ENCODE results near the gene EARS2.
"Not testable (repeated sequence)": the region's sequence is repeated elsewhere in the genome, so short reads cannot be mapped to it uniquely, and the experiment has no call there.

Gene EARS2

DNA sequence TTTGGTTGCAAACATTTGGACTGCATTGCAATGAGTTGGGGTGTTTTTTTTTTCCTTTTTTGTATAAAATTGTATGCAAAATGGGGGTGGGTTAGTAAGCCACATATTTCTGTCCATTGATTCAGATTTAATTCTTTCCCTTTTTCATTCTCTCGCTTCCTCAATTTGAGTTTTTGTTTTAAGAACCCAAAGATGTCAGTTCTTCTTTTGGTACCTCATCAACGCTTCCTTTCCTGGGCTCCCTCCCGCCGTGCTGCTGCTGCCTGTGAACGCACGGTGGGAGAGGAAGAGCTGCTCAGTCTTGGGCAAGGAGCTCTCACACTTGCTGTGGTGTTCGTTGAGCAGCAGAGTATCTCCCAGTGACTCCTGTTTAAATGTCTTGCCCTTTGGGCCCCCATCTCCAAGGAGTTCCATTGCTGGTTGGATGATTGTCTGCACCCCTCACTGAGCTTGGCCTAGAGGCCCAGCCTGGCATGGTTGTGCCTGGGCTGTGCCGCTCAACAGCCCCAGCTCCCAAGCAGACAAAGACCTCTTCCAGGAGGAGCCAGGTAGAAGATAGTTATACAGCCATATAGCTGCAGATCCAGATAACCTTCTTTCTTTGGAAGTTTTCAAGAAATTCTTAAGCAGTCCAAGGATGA lies 14.0 kb upstream of the EARS2 start:
- no peak for DNase-seq (ENCODE audit: low read depth in 1 of 2, low spot score in 1 of 2)

DNA sequence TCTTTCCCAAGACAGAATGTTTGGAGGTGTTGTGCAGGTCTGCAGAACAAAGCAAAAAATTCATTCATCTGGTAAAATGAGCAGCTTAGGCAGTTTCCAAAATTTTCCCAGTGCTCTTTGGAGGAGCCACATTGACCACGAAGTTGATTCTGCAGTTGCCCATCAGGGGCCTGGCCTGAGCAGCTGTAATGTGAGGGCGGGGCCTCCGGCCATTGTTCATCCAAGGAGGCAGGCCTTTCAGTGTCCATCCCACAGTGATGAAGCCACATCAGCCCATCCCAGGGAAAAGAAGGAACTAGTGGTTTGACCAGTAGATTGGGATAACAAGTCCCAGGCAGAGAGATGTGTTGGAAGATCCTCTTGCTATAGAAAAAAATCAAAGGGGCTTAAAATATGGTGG lies 10.5 kb upstream of the EARS2 start:
- DNase-seq (ENCODE audit: low read depth in 1 of 2, low spot score in 1 of 2), result no peak

DNA sequence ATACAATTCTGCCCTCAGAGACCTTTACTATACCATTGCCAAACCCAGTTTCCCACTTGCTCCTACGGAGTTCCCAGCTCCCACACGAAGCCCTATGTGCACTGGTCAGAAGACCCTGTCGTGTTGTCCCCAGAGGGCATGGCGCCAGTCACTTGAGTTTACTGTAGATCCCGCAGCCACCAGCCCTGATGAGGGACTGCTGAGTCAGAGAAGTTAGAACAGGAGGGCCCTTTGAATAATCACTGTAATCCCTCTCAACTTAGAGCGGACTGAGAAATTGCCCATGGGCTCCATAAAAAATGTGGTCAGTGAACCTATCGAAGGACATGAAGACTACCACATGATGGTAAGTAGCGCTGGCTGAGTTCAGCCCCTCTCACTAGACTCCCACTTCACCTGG lies 9.6 kb upstream of the EARS2 start:
- DNase-seq (ENCODE audit: low read depth in 1 of 2, low spot score in 1 of 2), result no peak

DNA sequence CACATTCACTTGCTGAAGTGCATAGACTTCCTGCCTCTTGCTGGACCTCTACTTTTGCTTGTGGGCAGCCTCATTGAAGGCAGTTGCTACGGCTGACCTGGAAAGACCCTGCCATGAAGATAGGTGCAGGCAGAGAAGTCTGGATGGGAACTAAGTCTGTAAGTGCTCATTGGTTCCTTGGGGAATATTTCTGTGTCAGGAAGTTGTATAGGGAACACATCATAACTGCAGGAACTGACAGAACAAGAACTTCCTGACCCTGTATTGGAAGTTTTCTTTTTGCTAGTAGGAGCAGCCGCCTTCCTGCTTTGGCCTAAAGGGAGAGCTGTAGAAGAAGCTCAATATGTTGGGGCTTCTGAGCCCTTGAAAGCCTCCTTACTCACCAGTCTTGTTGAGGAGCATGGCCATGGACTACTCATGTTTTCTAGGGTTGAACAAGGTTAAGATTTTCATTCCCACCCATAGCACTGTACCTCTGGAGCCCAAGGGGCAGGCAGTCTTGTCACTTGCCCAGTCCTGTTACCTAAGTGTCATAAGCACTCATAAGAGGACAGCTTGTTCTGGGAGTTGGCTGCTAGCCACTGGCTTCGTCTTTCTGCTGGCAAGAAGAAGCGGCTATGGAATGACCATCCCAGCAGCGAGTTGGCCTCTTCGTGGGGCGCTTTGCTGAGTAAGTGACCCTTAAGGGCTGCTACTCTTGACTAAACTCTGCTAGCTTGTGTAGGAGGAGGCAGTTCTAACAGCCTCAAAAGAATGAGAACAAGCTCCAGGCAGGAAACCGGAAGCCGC lies 7.6 kb upstream of the EARS2 start:
- no peak for DNase-seq (ENCODE audit: low read depth in 1 of 2, low spot score in 1 of 2)

DNA sequence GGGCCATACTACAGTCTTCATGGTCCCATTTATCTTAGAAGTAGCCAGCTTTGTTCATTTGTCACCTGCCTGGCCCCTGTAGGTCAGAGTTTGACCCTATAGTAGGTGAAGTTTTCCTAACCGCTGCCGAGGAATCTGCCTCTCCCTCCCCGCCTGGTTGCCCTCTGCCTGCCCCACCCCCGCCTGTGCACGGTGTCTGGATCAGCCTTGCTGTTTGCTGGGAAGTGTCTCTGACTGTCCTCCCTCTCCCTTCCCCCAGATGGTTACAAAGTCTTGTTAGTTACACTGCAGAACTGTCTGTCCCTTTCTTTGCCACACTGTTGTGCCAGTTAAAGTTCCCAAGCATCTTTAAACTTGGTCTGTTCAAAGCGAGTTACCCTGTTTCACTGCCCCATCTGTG lies 6.0 kb upstream of the EARS2 start:
- DNase-seq (ENCODE audit: low read depth in 1 of 2, low spot score in 1 of 2), result no peak

DNA sequence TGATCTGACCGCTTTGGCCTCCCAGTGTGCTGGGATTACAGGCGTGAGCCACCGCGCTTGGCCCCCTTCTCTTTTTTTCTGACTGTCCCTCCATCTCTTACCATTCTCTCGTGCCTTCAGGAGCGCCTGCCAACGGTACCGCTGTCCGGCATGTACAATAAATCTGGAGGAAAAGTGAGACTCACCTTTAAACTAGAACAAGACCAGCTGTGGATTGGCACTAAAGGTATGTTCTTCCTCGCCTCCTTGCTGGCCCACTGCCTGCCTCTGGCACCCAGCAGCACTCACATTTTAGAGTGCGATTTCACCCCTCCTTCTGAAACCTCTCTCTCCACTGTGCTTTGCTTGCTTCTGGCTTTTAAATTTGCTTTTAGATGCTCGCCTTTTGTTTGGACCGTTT lies 5.4 kb upstream of the EARS2 start:
- DNase-seq (ENCODE audit: low read depth in 1 of 2, low spot score in 1 of 2), result no peak

DNA sequence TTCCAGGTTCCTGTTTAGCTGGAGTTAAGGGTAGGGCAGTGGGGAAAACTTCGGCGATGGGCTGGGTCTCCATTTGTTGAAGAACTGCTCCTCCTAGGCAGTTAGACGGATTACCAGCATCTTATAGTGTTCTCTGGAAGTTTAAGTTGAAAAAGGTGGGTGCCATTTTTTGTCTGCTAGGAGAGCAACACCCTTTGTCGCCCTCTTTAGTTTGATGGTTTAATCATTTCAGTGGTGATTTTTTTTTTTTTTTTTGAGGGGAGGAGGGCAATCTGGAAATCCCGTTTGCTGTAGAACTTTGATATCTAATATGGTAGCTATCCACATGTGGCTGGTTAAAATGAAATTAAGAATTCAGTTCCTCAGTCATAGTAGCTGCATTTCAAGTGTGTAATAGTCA lies 4.4 kb upstream of the EARS2 start:
- no peak for DNase-seq (ENCODE audit: low read depth in 1 of 2, low spot score in 1 of 2)

DNA sequence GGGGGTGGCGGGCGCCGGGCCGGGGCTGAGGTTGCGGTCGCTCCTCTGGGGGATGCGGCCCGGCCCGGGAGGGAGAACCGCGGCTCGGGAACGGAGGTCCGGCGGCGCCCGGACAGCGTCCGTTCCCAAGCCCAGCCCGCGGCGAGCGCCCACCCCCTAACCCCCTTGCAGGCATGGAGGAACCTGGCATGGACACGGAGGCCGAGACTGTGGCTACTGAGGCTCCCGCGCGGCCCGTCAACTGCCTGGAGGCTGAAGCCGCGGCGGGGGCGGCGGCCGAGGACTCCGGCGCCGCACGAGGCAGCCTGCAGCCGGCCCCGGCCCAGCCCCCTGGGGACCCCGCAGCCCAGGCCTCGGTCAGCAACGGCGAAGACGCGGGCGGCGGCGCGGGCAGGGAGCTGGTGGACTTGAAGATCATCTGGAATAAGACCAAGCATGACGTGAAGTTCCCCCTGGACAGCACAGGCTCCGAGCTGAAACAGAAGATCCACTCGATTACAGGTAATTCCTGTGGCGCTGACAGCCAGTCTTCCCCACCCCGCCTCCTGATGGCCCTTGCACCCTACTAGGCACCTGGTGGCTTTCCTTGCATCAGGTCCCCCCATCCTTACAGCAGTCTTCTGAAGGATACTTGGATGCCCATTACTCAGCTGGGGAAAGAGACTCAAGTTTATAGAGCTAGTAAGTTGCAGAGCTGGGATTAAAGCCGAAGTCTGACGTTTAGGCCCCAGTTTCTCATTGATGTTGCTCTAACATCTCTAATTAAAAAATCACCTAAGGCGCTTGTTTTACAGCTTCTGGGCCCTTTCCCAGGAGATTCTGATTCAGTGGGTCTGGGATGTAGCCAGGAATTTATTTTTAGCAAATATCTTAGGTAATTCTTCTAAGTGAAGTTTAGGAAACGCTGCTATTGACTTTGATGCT lies 891 bp upstream of the EARS2 start:
- no peak for DNase-seq (ENCODE audit: low read depth in 1 of 2, low spot score in 1 of 2)

DNA sequence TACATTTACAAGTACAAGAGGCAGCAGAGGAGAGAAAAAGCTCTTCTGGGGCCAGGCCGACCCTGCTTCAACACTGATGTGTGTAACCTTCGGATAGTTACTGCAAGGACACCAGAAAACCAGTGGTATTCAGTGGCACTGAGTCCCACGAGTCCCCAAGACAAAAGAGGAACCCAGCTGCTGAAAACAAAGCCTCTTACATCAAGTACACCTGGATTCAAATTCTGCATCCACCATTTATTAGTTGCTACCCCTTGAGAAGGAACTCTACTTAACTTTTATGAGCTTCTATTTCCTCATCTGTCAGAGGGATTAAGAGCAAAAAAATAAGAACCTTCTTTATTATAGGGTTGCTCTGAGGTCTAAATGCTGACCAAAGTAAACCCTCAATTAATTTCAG lies 2.6 kb downstream of the EARS2 start:
- DNase-seq (ENCODE audit: low read depth in 1 of 2, low spot score in 1 of 2), result no peak

DNA sequence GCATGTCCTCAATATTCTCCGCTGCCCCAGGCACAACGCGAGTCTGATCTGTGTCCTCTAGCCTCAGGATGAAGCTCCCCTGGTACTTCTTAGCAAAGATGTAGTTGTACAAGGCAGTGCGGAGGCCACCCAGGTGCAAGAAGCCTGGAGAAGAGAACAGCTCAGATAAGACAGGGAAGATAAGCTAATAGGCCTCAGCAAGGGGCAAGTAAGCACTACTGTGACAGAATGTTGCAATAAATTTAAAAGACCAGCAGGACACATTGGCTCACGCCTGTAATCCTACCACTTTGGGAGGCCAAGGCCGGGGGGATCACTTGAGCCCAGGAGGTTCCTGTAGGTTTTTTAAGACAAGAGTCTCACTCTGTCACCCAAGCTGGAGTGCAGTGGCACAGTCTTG lies 5.0 kb downstream of the EARS2 start:
- DNase-seq (ENCODE audit: low read depth in 1 of 2, low spot score in 1 of 2), result no peak

DNA sequence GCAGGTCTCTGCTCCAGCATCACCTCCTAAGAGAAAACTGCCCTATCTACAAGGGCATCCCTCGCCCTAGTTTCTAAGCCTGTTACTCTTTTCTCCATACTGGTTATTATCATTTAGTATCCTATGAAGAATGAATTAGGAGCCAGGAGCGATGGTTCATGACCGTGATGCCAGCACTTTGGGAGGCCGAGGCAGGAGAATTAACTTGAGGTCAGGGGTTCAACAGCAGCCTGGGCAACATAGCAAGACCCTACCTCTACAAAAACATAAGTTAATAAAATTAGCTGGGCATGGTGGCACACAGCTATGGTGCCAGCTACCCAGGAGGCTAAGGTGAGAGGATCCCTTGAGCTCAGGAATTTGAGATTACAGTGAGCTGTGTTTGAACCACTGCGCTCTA lies 7.2 kb downstream of the EARS2 start:
- DNase-seq (ENCODE audit: low read depth in 1 of 2, low spot score in 1 of 2), result no peak

DNA sequence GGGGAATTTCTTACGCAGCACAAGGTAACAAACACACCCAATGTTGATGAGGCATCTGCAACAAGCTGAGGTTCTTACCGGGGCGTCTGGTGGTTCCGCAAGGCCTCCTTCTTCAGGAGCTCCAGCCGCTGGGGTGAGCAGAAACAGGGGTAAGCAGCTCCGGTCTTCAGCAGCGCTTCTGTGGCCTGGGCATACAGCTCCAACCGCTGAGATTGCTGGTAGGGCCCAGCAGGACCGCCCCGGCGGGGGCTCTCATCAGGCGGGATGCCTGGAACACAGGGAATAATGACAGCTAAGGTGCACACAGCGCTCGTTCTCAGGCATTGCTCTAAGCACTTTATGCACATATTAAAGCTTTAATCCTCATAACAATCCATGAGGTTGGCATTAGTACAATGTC lies 12.7 kb downstream of the EARS2 start:
- DNase-seq (ENCODE audit: low read depth in 1 of 2, low spot score in 1 of 2), result no peak

DNA sequence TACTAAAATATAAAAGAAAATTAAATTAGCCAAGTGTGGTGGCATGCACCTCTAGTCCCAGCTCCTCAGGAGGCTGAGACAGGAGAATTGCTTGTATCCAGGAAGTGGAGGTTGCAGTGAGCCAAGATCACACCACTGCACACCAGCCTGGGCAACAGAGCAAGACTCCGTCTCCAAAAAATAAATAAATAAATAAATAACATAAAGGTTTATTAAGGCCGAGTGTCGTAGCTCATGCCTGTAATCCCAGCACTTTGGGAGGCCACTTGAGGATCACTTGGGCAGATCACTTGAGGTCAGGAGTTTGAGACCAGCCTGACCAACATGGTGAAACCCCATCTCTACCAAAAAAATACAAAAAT lies 16.4 kb downstream of the EARS2 start:
- DNase-seq (ENCODE audit: low read depth in 1 of 2, low spot score in 1 of 2), result not testable (repeated sequence)

DNA sequence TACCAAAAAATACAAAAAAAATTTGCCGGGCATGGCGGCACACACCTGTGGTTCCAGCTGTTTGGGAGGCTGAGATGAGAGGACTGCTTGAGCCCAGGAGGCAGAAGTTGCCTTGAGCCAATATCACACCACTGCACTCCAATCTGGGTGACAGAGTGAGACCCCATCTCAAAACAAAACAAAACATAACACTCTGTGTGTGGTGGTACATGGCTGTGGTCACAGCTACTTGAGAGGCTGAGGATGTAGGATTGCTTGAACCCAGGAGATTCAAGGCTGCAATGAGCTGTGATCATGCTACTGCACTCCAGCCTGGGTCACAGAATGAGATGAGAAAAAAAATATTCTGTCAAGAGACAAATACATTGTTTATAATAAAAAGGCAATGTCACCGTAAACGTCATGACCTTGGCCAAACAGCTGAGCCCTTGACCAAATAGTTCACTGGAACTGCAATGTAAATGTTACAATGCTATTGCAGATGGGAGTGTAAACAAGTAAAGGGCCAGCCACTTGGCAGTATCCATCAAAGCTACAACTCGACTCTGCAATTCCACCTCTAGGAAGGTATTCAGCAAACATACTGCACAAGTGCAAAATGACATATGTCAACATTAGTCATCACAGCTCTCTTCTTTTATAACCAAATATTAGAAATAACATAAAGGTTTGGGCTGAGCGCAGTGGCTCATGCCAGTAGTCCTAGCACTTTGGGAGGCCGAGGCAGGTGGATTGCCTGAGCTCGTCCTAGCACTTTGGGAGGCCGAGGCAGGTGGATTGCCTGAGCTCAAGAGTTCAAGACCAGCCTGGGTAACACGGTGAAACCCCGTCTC lies 16.9 kb downstream of the EARS2 start:
- no peak for DNase-seq (ENCODE audit: low read depth in 1 of 2, low spot score in 1 of 2)

DNA sequence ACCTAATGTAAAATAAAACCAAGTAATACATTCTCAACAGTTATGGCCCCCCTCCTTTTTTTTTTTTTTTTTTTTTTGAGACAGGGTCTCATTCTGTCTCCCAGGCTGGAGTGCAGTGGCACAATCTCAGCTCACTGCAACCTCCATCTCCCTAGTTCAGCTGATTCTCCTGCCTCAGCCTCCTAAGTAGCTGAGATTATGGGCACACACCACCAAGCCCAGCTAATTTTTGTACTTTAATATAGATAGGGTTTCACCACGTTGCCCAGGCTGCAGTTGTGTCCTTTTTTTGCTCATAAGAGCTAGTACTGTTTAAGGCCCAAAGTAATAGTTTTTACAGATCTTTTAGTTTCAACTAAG lies 18.3 kb downstream of the EARS2 start:
- no peak for DNase-seq (ENCODE audit: low read depth in 1 of 2, low spot score in 1 of 2)

DNA sequence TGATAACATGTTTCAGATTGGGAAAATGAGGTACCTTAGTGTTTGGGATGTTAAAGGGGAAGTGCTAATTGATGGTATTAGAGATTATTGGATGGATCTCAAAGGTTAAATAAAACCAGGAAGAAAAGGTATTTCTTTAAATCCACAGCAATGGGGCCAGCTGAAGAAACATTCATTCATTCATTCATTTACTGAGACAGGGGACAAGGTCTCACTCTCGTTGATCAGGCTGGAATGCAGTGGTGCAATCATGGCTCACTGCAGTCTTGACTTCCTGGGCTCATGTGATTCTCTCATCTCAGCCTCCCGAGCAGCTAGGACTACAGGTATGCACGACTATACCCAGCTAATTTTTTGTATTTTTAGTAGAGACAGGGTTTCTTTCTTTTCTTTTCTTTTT lies 19.8 kb downstream of the EARS2 start:
- DNase-seq (ENCODE audit: low read depth in 1 of 2, low spot score in 1 of 2), result no peak

DNA sequence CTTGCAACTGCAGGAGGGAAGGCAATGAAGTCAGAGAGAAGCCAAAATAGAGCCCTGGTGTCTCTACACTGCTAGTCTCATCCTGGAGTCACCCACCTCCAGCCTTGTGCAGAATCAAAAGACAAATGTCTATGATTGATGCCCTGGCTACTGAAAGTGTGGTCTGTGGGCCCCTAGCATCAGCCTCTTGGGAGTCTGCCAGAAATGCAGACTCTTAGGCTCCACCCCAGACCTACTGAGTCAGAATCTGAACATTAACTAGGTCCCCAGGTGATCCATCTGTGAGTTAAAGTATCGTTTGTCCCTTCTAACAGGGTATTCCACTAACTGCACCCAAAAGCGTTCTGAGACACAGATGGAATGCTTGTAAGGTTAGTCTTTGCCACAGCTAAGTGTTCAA lies 21.2 kb downstream of the EARS2 start:
- DNase-seq (ENCODE audit: low read depth in 1 of 2, low spot score in 1 of 2), result no peak

DNA sequence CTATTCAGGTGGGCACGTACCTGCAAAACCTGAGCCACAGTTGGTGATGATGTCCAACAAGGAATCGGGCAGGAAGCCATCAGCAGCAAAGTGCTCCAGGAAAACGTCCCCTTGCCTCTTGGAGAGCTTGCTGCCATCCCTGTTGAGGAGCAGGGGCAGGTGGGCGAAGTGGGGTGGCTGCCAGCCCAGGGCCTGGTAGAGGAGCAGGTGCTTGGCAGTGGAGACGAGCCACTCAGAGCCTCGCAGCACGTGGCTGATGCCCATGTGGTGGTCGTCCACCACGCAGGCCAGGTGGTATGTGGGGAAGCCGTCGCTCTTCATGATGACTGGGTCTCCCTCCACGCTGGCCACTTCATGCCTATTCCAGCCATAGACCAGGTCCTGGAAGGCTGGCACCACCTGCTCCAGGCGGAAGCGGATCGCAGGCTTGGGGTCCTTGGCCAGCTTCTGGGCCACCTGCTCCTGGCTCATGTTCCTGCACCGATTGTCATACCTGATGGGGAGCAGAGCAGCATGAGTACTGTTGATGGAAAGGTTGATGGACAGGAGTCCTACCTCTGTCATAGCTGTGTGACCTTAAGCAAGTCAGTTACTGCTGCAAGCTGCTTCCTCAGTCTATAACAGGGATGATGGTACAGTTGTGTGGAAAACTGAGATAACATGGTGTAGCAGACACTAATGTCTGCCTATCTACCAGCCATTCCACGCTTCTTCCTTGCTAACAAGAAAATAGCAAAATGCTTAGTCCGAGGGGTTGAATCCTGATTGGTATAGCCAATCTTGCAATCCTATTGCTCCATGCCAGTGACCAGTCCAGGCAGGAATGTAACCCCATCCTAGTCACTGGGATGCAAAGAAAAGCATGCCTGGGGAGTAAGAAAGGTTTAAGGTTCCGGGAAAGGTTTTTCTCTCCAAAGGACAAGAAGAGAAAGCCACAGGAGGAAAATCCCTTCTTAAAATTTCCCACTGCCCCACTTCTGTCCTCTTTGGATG lies 22.0 kb downstream of the EARS2 start:
- no peak for DNase-seq (ENCODE audit: low read depth in 1 of 2, low spot score in 1 of 2)

DNA sequence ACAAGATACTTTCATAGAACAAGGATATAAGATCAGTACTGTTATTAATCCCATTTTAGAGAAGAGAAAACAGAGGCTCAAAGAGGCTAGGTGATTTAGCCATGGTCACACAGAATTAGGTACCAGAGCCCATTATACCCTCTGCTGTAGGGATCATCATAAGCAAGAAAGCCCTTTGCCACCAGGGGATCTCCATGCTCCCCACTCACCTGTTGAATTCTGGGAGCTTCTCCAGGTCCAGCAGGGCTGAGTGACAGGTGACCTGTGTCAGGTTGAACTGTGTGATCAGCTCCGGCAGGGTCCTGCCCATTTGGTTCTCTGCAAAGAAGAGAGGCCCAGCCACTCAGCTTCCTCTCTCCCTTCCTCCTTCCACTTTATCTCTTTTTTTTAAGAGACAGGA lies 24.7 kb downstream of the EARS2 start:
- DNase-seq (ENCODE audit: low read depth in 1 of 2, low spot score in 1 of 2), result no peak

DNA sequence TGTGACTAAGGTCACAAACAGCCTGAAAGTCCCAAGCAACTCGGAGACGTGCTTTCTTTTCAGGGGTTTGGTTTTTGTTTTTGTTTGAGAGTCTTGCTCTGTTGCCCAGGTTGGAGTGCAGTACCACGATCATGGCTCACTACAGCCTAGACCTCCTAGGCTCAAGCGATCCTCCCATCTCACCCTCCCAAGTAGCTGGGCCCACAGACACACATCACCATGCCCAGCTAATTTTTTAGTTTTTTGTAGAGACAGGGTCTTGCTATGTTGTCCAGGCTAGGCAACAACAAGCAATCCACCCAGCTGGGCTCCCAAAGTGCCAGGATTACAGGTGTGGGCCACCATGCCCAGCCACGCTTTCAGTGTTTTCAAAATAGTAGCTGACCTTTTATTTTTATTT lies 27.1 kb downstream of the EARS2 start:
- DNase-seq (ENCODE audit: low read depth in 1 of 2, low spot score in 1 of 2), result no peak
